ENCODE measurements around the gene TMEM18.

The TMEM18 gene

GRCh38 chr2:673615-674320, 3.4 kb downstream of the TMEM18 start:
- DNase-seq (ENCODE audit: insufficient read length, low spot score) (no peak), FAIRE-seq (no peak)
- no peak for TF ChIP-seq CTCF (IDR thresholded peaks at IDR 0.05; ENCODE audit: insufficient read depth, missing control alignments)

GRCh38 chr2:673016-673415, 4.2 kb downstream of the TMEM18 start:
- DNase-seq (ENCODE audit: insufficient read length, low spot score) (no peak), FAIRE-seq (no peak)
- no peak for TF ChIP-seq CTCF (IDR thresholded peaks at IDR 0.05; ENCODE audit: insufficient read depth, missing control alignments)

- DNase-seq (ENCODE audit: insufficient read length, low spot score) (no peak), FAIRE-seq (no peak)
- TF ChIP-seq CTCF (IDR thresholded peaks at IDR 0.05; ENCODE audit: insufficient read depth, missing control alignments): no peak
Measured at GRCh38 chr2:672606-672905, 4.7 kb downstream of the TMEM18 start.

- TF ChIP-seq CTCF (IDR thresholded peaks at IDR 0.05; ENCODE audit: insufficient read depth, missing control alignments): no peak
- DNase-seq (ENCODE audit: insufficient read length, low spot score) (no peak), FAIRE-seq (no peak)
Measured at GRCh38 chr2:671787-672605, 5.2 kb downstream of the TMEM18 start.

- DNase-seq (ENCODE audit: insufficient read length, low spot score) (no peak), FAIRE-seq (no peak)
- no peak for TF ChIP-seq CTCF (IDR thresholded peaks at IDR 0.05; ENCODE audit: insufficient read depth, missing control alignments)
Measured at GRCh38 chr2:671072-671471, 6.1 kb downstream of the TMEM18 start.

GRCh38 chr2:670637-671036, 6.6 kb downstream of the TMEM18 start:
- FAIRE-seq (no peak), DNase-seq (ENCODE audit: insufficient read length, low spot score) (no peak)
- TF ChIP-seq CTCF (IDR thresholded peaks at IDR 0.05; ENCODE audit: insufficient read depth, missing control alignments): no peak

- no peak for FAIRE-seq
- TF ChIP-seq CTCF (IDR thresholded peaks at IDR 0.05; ENCODE audit: insufficient read depth, missing control alignments): no peak
- no peak for DNase-seq (ENCODE audit: insufficient read length, low spot score)
Measured at GRCh38 chr2:669323-669722, 7.9 kb downstream of the TMEM18 start.

Data from D721Med (cell line).